Activated CD8-positive, alpha-beta T cell treated with anti-CD3 and anti-CD28 coated beads for 36 hours (primary cell): ENCODE data around the gene ANKZF1. TPM values are rescaled to one million over a fixed set of nuclear protein-coding genes. Genes with fewer than 3 reads are reported as not detected.

ENCODE experiments used
- ATAC-seq: fragments of 200-7000 bp; cut with Tn5 transposase; one replicate; pipeline ENCODE4 v1.10.0; 2021; ENCODE audit warnings: mild to moderate bottlenecking, moderate library complexity
- CTCF ChIA-PET: fragments of 350-600 bp; sonication (Branson Sonifier 250); formaldehyde crosslinking; loops from one replicate; lab custom pipeline; 2021; ENCODE audit warnings: antibody characterized with exemption; lab: Charles Lee
- POLR2A ChIA-PET: fragments of 350-600 bp; sonication (Branson Sonifier 250); formaldehyde crosslinking; loops from one replicate; lab custom pipeline; 2021; ENCODE audit warnings: antibody characterized with exemption; lab: Charles Lee
- DNase-seq: peaks from one replicate; pipeline ENCODE4 v3.0.0-alpha.2; 2020
- H3K27ac Mint-ChIP-seq: one replicate; pipeline ENCODE4 v1.8.0; 2021; ENCODE audit warnings: mild to moderate bottlenecking, mixed read lengths
- H3K27me3 Mint-ChIP-seq: one replicate; pipeline ENCODE4 v1.8.0; 2021; ENCODE audit warnings: mixed read lengths
- H3K36me3 Mint-ChIP-seq: one replicate; pipeline ENCODE4 v1.8.0; 2021; ENCODE audit warnings: low read depth, mixed read lengths
- H3K4me1 Mint-ChIP-seq: one replicate; pipeline ENCODE4 v1.8.0; 2021; ENCODE audit warnings: low read depth, mixed read lengths
- H3K4me3 Mint-ChIP-seq: one replicate; pipeline ENCODE4 v1.8.0; 2021; ENCODE audit warnings: mild to moderate bottlenecking, moderate library complexity, mixed read lengths
- H3K9me3 Mint-ChIP-seq: one replicate; pipeline ENCODE4 v1.8.0; 2021; ENCODE audit warnings: mixed read lengths
- CTCF ChIP-seq: fragments of 200-600 bp; IDR thresholded peaks from one replicate; pipeline ENCODE4 v1.8.0; 2022; ENCODE audit warnings: antibody characterized with exemption, mild to moderate bottlenecking
- intact Hi-C: fragments of 100-400 bp; cut with micrococcal nuclease; formaldehyde crosslinking; loops from one replicate; pipeline ENCODE4 v1.10.0; 2022
- total RNA-seq, 2 experiments: library from RNA; stranded (reverse); gene quantifications; one replicate each; pipeline ENCODE4 v1.2.3, GENCODE V29; 2021

The ANKZF1 gene
- total RNA-seq, 2 experiments from 2014 or later, result 216 to 217 TPM

DNA sequence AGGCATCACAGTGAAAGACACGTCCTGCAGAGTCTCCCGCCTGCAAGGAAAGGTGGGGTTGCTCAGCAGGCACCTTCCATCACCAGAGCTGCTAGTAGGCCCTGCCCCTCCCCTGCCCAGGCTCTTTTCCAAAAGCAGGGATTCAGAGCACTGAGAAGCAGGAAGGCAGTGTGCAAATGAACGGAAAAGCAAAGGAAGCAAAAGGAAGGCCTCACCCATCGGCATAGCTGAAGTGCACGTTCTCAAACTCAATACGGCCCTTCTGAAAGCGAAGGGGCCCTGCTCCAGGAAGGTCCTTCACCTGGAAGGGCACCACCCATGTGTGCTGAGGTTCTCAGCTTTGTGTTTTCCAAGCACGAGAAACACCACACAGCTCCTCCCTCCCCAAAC, 16.6 kb upstream of the ANKZF1 start:
- peaks cover 46% of the 10 kb centered on the region for H3K4me1 Mint-ChIP-seq

GRCh38 chr2:219213486-219214071, 16.0 kb upstream of the ANKZF1 start:
- intact Hi-C loops, result loop anchor here (5.0 kb wide), 1 partner anchor 51 kb away; the partner anchor contains the start of gene NHEJ1
- Mint-ChIP-seq H3K9me3 (no peaks in the 10 kb centered on the region), H3K27me3 (no peaks in the 10 kb centered on the region), H3K36me3 (peaks cover 49% of the 10 kb centered on the region), H3K27ac (no peak overlapping the region), H3K4me1 (peaks cover 41% of the 10 kb centered on the region), H3K4me3 (no peak overlapping the region)
- ATAC-seq (no peak), DNase-seq (no peak)
- ChIA-PET POLR2A (interaction anchor here (1.5 kb wide), 1 partner anchor 13 kb away, joined by 4 read pairs; no protein-coding TSS in a partner anchor), CTCF (interaction anchor here (3.4 to 6.7 kb wide), 3 partner anchors 41 to 82 kb away, joined by 13 to 49 read pairs (median 22); partner anchors contain the start of genes NHEJ1 and SLC23A3)
- TF ChIP-seq CTCF, result no peak

More for the DNA sequence above, 16.6 kb upstream of the ANKZF1 start:
- no peak for TF ChIP-seq CTCF
- no peak for DNase-seq
- ChIA-PET POLR2A (interaction anchor here (1.3 to 1.5 kb wide), 3 partner anchors 9 to 64 kb away, joined by 3 to 4 read pairs (median 3); no protein-coding TSS in a partner anchor), CTCF (interaction anchor here (3.4 to 6.7 kb wide), 3 partner anchors 40 to 82 kb away, joined by 13 to 49 read pairs (median 22); partner anchors contain the start of genes NHEJ1 and SLC23A3)
- H3K4me3 Mint-ChIP-seq, result no peak overlapping the region
- no peaks in the 10 kb centered on the region for H3K9me3 Mint-ChIP-seq
- H3K27ac Mint-ChIP-seq, result no peak overlapping the region
- ATAC-seq, result no peak
- H3K27me3 Mint-ChIP-seq, result no peaks in the 10 kb centered on the region
- H3K36me3 Mint-ChIP-seq, result peaks cover 48% of the 10 kb centered on the region
- intact Hi-C loops, result loop anchor here (5.0 kb wide), 1 partner anchor 51 kb away; the partner anchor contains the start of gene NHEJ1

- TF ChIP-seq CTCF, result no peak
- no peak for ATAC-seq
- POLR2A ChIA-PET, result interaction anchor here (1.0 to 3.8 kb wide), 2 partner anchors 14 to 35 kb away, joined by 3 to 15 read pairs; no protein-coding TSS in a partner anchor
Observed at GRCh38 chr2:219214141-219214540, 15.5 kb upstream of the ANKZF1 start.

GRCh38 chr2:219214786-219215185, 14.8 kb upstream of the ANKZF1 start:
- intact Hi-C loops, result loop anchor here (5.0 kb wide), 1 partner anchor 52 kb away; the partner anchor contains the start of gene NHEJ1
- H3K9me3 Mint-ChIP-seq, result no peaks in the 10 kb centered on the region
- no peak for TF ChIP-seq CTCF
- no peak for ATAC-seq
- no peaks in the 10 kb centered on the region for H3K27me3 Mint-ChIP-seq
- H3K27ac Mint-ChIP-seq, result no peak overlapping the region
- POLR2A ChIA-PET, result interaction anchor here (1.0 to 3.8 kb wide), 2 partner anchors 15 to 36 kb away, joined by 3 to 15 read pairs; no protein-coding TSS in a partner anchor
- H3K4me3 Mint-ChIP-seq, result no peak overlapping the region
- DNase-seq, result no peak
- CTCF ChIA-PET, result interaction anchor here (1.1 to 2.7 kb wide), 2 partner anchors 37 to 80 kb away, joined by 3 to 10 read pairs; no protein-coding TSS in a partner anchor
- H3K4me1 Mint-ChIP-seq, result peaks cover 40% of the 10 kb centered on the region
- peaks cover 53% of the 10 kb centered on the region for H3K36me3 Mint-ChIP-seq

More at GRCh38 chr2:219214141-219214540, 15.5 kb upstream of the ANKZF1 start:
- CTCF ChIA-PET, result interaction anchor here (1.1 to 6.7 kb wide), 3 partner anchors 37 to 81 kb away, joined by 3 to 49 read pairs (median 13); partner anchors contain the start of gene SLC23A3
- H3K27me3 Mint-ChIP-seq, result no peaks in the 10 kb centered on the region
- H3K4me1 Mint-ChIP-seq, result peaks cover 38% of the 10 kb centered on the region
- no peaks in the 10 kb centered on the region for H3K9me3 Mint-ChIP-seq
- intact Hi-C loops, result loop anchor here (5.0 kb wide), 1 partner anchor 52 kb away; the partner anchor contains the start of gene NHEJ1
- H3K4me3 Mint-ChIP-seq, result no peak overlapping the region
- no peak for DNase-seq
- H3K36me3 Mint-ChIP-seq, result peaks cover 51% of the 10 kb centered on the region
- no peak overlapping the region for H3K27ac Mint-ChIP-seq
